ENCODE measurements around the gene ZNF385B. TPM values are rescaled to one million over a fixed set of nuclear protein-coding genes. Genes with fewer than 3 reads are reported as not detected.

The ZNF385B gene
- total RNA-seq, 1 experiment from 2014 or later: 0.77 TPM

DNA sequence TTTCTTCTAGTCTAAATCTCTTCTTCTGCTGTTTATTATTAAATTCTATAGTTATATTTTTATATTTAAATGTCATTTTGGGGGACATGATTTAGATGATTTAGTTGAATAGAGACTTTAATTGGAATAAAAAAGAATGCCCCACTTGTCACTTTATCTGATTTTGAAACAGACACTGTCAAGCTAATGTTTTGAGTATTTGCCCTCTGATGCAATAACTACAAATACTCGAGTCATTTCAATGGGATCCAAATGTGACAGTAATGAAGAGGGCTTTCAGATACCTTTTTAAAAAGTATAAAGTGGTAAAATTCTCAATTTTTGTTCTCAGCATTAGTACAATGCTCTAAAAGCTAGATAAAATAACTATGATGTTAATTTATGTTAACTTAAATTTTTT lies 339.5 kb downstream of the ZNF385B start:
- no peaks in the 10 kb centered on the region for H3K36me3 ChIP-seq (ENCODE audit: control insufficient read depth, insufficient read depth, low read length)
- DNase-seq: no peak
- Mint-ChIP-seq H3K36me3 (ENCODE audit: insufficient read depth, unreplicated experiment) (no peaks in the 10 kb centered on the region), H3K9me3 (ENCODE audit: unreplicated experiment) (no peaks in the 10 kb centered on the region), H3K4me1 (ENCODE audit: low read depth, unreplicated experiment) (peaks cover 6% of the 10 kb centered on the region), H3K27me3 (ENCODE audit: insufficient read depth, unreplicated experiment) (no peaks in the 10 kb centered on the region), H3K27ac (ENCODE audit: unreplicated experiment) (no peak overlapping the region), H3K4me3 (ENCODE audit: unreplicated experiment) (no peak overlapping the region)
- BruUV-seq (replicated peaks): no TSS peak
- no peak overlapping the region for H3K4me3 ChIP-seq (ENCODE audit: low read depth, low read length)
- TF ChIP-seq, protein P1, sequence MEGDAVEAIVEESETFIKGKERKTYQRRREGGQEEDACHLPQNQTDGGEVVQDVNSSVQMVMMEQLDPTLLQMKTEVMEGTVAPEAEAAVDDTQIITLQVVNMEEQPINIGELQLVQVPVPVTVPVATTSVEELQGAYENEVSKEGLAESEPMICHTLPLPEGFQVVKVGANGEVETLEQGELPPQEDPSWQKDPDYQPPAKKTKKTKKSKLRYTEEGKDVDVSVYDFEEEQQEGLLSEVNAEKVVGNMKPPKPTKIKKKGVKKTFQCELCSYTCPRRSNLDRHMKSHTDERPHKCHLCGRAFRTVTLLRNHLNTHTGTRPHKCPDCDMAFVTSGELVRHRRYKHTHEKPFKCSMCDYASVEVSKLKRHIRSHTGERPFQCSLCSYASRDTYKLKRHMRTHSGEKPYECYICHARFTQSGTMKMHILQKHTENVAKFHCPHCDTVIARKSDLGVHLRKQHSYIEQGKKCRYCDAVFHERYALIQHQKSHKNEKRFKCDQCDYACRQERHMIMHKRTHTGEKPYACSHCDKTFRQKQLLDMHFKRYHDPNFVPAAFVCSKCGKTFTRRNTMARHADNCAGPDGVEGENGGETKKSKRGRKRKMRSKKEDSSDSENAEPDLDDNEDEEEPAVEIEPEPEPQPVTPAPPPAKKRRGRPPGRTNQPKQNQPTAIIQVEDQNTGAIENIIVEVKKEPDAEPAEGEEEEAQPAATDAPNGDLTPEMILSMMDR (IDR thresholded peaks at IDR 0.05; ENCODE audit: insufficient read depth in 1 of 2, low read depth in 1 of 2, low read length in 1 of 2, severe bottlenecking in 1 of 2, unreplicated experiment in 1 of 2): no peak
- ChIA-PET CTCF (no interaction called here), POLR2A (no interaction called here)
- H3K4me1 ChIP-seq: peaks cover 6% of the 10 kb centered on the region; the same call in 1 of the 2 replicates
- H3K27me3 ChIP-seq (replicated peaks; ENCODE audit: control insufficient read depth, insufficient read depth, low read length): no peaks in the 10 kb centered on the region
- no peaks in the 10 kb centered on the region for H3K9me3 ChIP-seq
- intact Hi-C loops (cut with micrococcal nuclease; ENCODE audit: unreplicated experiment): loop anchor here (1.0 kb wide), 1 partner anchor 36 kb away; no protein-coding TSS in a partner anchor

DNA sequence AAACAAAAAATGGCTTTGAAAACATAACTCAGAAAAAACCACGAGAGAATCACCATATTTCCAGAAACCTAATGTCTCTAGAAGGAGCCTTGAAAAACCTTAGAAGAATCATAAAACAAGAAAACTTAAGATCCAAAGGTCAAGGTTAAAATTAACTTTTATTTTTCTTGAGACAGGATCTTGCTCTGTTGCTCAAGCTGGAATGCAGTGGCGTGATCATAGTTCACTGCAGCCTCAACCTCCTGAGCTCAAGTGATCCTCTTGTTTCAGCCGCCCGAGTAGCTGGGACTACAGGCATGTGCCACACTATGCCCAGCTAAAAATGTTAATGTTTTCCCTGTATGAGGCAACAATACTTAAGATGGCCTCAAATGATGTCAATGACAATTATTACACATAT lies 342.6 kb downstream of the ZNF385B start:
- DNase-seq: no peak
- ChIA-PET POLR2A (no interaction called here), CTCF (no interaction called here)
- H3K4me3 Mint-ChIP-seq (ENCODE audit: unreplicated experiment): no peak overlapping the region
- Histone ChIP-seq H3K4me3 (ENCODE audit: low read depth, low read length) (no peak overlapping the region), H3K4me1 (peaks cover 4% of the 10 kb centered on the region; the same call in 1 of the 2 replicates), H3K36me3 (ENCODE audit: control insufficient read depth, insufficient read depth, low read length) (no peaks in the 10 kb centered on the region), H3K27me3 (replicated peaks; ENCODE audit: control insufficient read depth, insufficient read depth, low read length) (no peaks in the 10 kb centered on the region), H3K9me3 (peaks cover 4% of the 10 kb centered on the region; the same call in 1 of the 2 replicates)
- H3K27ac Mint-ChIP-seq (ENCODE audit: unreplicated experiment): no peak overlapping the region
- intact Hi-C loops (cut with micrococcal nuclease; ENCODE audit: unreplicated experiment): no loop called here
- BruUV-seq (replicated peaks): no TSS peak
- H3K9me3 Mint-ChIP-seq (ENCODE audit: unreplicated experiment): peaks cover 10% of the 10 kb centered on the region
- TF ChIP-seq, protein P1 (IDR thresholded peaks at IDR 0.05; ENCODE audit: insufficient read depth in 1 of 2, low read depth in 1 of 2, low read length in 1 of 2, severe bottlenecking in 1 of 2, unreplicated experiment in 1 of 2): no peak
- no peaks in the 10 kb centered on the region for H3K36me3 Mint-ChIP-seq (ENCODE audit: insufficient read depth, unreplicated experiment)
- H3K27me3 Mint-ChIP-seq (ENCODE audit: insufficient read depth, unreplicated experiment): no peaks in the 10 kb centered on the region
- H3K4me1 Mint-ChIP-seq (ENCODE audit: low read depth, unreplicated experiment): peaks cover 6% of the 10 kb centered on the region

DNA sequence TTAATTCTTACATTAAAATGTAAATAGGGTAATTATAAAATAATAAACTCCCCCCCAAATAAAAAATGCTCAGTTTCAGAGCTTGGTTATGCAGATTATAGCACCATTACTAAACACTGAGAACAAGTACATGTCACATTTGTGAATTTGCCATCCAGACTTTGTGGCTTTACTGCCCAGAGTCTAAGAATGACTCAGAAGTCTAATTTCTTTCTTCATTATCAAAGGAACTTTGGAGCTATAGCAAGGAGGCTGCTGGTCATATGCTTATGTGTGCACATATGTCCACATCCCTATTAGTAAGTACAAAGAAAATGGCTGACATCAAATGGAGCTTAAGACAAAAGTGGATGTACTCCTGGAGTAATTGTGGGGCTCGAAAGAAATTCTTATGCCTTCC lies 348.2 kb downstream of the ZNF385B start:
- Histone ChIP-seq H3K4me3 (ENCODE audit: low read depth, low read length) (no peak overlapping the region), H3K4me1 (no peaks in the 10 kb centered on the region; the same call in 1 of the 2 replicates), H3K9me3 (peaks cover 5% of the 10 kb centered on the region; the same call in 1 of the 2 replicates), H3K27me3 (replicated peaks; ENCODE audit: control insufficient read depth, insufficient read depth, low read length) (no peaks in the 10 kb centered on the region), H3K36me3 (ENCODE audit: control insufficient read depth, insufficient read depth, low read length) (no peaks in the 10 kb centered on the region)
- Mint-ChIP-seq H3K4me1 (ENCODE audit: low read depth, unreplicated experiment) (no peaks in the 10 kb centered on the region), H3K27ac (ENCODE audit: unreplicated experiment) (no peak overlapping the region), H3K4me3 (ENCODE audit: unreplicated experiment) (no peak overlapping the region), H3K27me3 (ENCODE audit: insufficient read depth, unreplicated experiment) (no peaks in the 10 kb centered on the region), H3K36me3 (ENCODE audit: insufficient read depth, unreplicated experiment) (no peaks in the 10 kb centered on the region), H3K9me3 (ENCODE audit: unreplicated experiment) (peaks cover 13% of the 10 kb centered on the region)
- POLR2A ChIA-PET: no interaction called here
- no peak for DNase-seq
- CTCF ChIA-PET: no interaction called here
- TF ChIP-seq, protein P1 (IDR thresholded peaks at IDR 0.05; ENCODE audit: insufficient read depth in 1 of 2, low read depth in 1 of 2, low read length in 1 of 2, severe bottlenecking in 1 of 2, unreplicated experiment in 1 of 2): no peak
- BruUV-seq (replicated peaks): no TSS peak
- intact Hi-C loops (cut with micrococcal nuclease; ENCODE audit: unreplicated experiment): no loop called here

Measured in Caco-2 (cell line).